ENCODE data around the gene AGTR1.
"Not testable (repeated sequence)": the region's sequence is repeated elsewhere in the genome, so short reads cannot be mapped to it uniquely, and the experiment has no call there.

Gene AGTR1

DNA sequence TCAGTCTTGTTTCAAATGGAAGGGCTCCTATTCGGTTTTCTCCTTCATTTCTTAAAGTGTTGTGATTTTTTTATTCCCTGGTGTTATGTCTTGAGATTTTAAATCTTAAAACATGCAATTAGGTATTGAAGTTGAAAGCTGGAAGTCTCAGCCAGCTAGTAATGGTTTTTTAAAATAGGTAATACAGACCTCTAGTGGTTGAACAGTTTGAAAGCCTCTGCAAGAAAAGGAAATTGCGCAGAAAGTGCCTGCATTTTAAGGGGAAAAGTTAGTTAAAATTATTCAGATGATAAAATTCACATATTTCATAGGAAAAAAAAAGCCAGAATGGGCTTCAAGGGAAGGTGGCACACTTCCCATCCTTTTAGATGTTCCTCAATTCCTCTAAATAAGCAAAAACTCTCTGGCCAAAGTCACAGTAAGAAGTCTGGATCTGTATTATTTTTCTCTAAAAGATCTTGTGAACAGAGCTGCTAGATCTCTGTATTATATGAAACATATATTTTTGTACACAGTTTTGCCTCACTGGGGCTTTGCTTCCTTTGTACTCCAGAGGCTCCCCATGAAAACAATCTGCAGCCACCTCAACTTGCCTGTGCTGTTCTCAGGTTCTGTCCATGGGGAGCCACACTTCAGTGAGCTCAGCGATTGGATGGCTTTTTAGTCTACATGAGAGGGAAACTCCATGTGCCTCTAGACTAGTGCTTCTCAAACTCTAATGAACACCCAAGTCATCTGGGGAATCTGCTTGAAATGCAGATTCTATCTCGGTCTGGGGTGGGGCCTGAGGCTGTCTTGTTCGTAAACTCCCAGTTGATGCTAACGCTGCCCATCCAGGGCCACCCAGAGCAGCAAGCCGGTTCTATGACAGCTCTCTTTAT lies 21.5 kb downstream of the AGTR1 start:
- DNase-seq (ENCODE audit: low spot score) = no peak

- no peak for DNase-seq (ENCODE audit: low spot score)
Measured at GRCh38 chr3:148720873-148721272, 23.2 kb downstream of the AGTR1 start.

- DNase-seq (ENCODE audit: low spot score) = no peak
Measured at GRCh38 chr3:148723631-148724030, 25.9 kb downstream of the AGTR1 start.

DNA sequence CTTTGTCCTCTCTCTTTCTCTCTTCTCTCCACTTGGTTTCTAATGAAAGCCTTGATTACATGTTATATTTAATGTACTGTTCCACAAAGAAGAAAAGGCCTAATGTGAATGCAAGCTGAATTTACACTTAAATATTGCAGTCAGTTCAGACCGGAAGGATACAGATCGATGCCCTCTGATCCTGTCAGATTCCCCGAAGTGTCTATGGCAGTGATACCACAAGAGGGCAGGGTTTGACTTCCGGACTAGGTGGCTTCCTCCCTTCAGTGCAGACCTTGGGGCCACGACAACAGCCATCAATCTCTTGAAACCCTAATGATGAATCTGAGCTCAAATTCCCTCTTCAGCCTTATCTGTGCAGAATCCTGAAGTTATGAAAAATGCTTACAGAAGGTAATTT lies 29.5 kb downstream of the AGTR1 start:
- DNase-seq (ENCODE audit: low spot score) = peak; percentile 58

GRCh38 chr3:148728753-148729152 lies 31.1 kb downstream of the AGTR1 start:
- no peak for DNase-seq (ENCODE audit: low spot score)

GRCh38 chr3:148729476-148730055 lies 31.9 kb downstream of the AGTR1 start:
- DNase-seq (ENCODE audit: low spot score) = no peak

DNA sequence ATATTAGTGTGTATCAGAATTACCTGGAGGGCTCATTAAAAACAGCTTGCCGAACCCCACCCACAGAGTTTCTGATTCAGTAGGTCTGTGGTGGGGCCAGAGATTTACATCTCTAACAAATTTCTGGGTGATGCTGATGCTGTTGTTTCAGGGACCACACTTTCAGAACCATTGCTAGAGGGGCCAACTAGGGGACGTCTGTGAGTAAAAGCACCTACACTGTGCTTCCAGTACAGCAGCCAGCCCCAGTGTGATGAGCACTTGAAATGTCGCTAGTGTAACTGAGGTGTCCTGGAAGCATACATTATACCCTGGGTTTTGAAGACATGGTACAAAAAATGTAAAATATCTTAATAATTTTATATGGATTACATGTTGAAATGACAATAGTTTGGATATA lies 33.0 kb downstream of the AGTR1 start:
- DNase-seq (ENCODE audit: low spot score) = no peak

- no peak for DNase-seq (ENCODE audit: low spot score)
Measured at GRCh38 chr3:148735597-148735996, 37.9 kb downstream of the AGTR1 start.

- no peak for DNase-seq (ENCODE audit: low spot score)
Measured at GRCh38 chr3:148736086-148736485, 38.4 kb downstream of the AGTR1 start.

DNA sequence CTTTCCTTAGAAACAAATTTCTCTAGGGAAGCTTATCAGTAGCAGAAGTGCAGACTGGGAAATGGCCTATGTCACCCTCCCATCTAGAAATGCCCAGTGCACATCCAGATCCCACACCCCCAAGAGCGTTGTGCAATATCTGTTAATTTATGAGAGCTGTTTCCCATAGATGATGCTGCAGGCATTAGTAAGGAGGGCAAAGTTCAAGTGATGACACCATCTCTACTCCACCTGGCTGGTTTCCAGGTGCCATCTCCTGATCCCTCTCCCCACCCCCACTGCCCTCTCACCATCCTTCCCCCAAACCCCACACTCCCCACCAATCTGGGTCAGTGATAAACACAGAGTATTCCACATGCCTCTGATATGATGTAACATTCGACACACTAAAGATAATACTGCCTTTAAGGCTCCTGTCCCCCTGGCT lies 39.4 kb downstream of the AGTR1 start:
- no peak for DNase-seq (ENCODE audit: low spot score)

DNA sequence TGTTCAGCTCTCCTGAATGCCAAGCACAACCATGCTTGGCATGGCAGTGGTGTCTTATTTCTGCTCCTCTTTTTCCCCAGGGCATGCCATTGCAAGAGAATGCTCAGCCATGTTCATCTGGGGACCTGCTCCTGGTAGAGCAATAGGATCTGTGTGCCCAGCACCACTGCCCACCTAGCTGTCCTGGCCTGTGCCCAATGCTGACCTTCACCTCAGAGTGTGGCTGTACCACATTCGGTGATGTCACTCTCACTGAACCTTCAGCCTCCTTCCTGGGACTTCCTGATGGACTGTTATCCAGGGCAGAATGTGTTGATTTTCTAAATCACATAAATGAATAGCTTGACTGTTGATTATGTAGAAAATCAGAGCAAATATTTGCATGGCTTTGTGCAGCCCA lies 42.0 kb downstream of the AGTR1 start:
- DNase-seq (ENCODE audit: low spot score) = no peak

GRCh38 chr3:148740291-148740690 lies 42.6 kb downstream of the AGTR1 start:
- no peak for DNase-seq (ENCODE audit: low spot score)

DNA sequence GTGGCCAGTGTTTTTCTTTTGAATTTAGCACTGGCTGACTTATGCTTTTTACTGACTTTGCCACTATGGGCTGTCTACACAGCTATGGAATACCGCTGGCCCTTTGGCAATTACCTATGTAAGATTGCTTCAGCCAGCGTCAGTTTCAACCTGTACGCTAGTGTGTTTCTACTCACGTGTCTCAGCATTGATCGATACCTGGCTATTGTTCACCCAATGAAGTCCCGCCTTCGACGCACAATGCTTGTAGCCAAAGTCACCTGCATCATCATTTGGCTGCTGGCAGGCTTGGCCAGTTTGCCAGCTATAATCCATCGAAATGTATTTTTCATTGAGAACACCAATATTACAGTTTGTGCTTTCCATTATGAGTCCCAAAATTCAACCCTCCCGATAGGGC lies 43.5 kb downstream of the AGTR1 start:
- no peak for DNase-seq (ENCODE audit: low spot score)

- DNase-seq (ENCODE audit: low spot score) = no peak
Measured at GRCh38 chr3:148742118-148742517, 44.4 kb downstream of the AGTR1 start.

GRCh38 chr3:148746053-148746452 lies 48.4 kb downstream of the AGTR1 start:
- DNase-seq (ENCODE audit: low spot score) = no peak

- no peak for DNase-seq (ENCODE audit: low spot score)
Measured at GRCh38 chr3:148748283-148748682, 50.6 kb downstream of the AGTR1 start.

GRCh38 chr3:148750296-148750695 lies 52.6 kb downstream of the AGTR1 start:
- DNase-seq (ENCODE audit: low spot score) = no peak

GRCh38 chr3:148751461-148751860 lies 53.8 kb downstream of the AGTR1 start:
- DNase-seq (ENCODE audit: low spot score) = no peak

- not testable (repeated sequence) for DNase-seq (ENCODE audit: low spot score)
Measured at GRCh38 chr3:148753385-148753784, 55.7 kb downstream of the AGTR1 start.

- no peak for DNase-seq (ENCODE audit: low spot score)
Measured at GRCh38 chr3:148755570-148755969, 57.9 kb downstream of the AGTR1 start.

DNA sequence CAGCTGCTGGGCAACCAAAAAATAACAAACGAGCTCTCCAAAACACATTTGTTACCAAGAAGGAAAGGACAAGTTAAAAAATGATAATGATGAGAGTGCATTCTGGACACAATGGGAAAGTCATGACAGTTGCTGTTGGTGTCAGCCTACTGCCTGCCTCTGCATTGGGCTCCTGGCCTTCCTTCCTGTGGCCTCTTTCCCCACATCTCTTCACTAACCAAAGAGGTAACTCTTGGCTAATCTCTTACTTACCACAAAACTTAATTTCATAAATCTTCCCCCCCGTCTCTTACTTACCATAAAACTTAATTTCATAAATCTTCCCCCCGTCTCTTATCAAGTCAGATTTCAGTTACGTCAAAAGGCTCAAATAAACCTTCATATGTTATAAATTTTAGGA lies 58.6 kb downstream of the AGTR1 start:
- no peak for DNase-seq (ENCODE audit: low spot score)

- no peak for DNase-seq (ENCODE audit: low spot score)
Measured at GRCh38 chr3:148757238-148758215, 59.8 kb downstream of the AGTR1 start.
